LNCAP (cell line): ENCODE measurements around the gene TRPT1.

Experiments used
- CTCF ChIP-seq: fragments of 450-650 bp; IDR thresholded peaks from 2 replicates; pipeline ENCODE4 v1.5.1; 2017; ENCODE audit warnings: mild to moderate bottlenecking

TRPT1 gene

GRCh38 chr11:64253481-64253880 lies 27.5 kb upstream of the TRPT1 start:
- TF ChIP-seq CTCF = no peak

- no peak for TF ChIP-seq CTCF
Observed at GRCh38 chr11:64253043-64253442, 27.1 kb upstream of the TRPT1 start.

- TF ChIP-seq CTCF = peak; percentile 23
Observed at GRCh38 chr11:64252003-64252872, 26.3 kb upstream of the TRPT1 start.

- no peak for TF ChIP-seq CTCF
Observed at GRCh38 chr11:64251753-64252002, 25.7 kb upstream of the TRPT1 start.

GRCh38 chr11:64251016-64251752 lies 25.2 kb upstream of the TRPT1 start, which contains the start of gene PLCB3:
PLCB3 (plus strand) TSS chr11:64251530; CDS start chr11:64251650, 120 bp downstream.
- TF ChIP-seq CTCF = peak; percentile 83

GRCh38 chr11:64250415-64251015 lies 24.5 kb upstream of the TRPT1 start:
- no peak for TF ChIP-seq CTCF

GRCh38 chr11:64249563-64250414 lies 23.8 kb upstream of the TRPT1 start:
- TF ChIP-seq CTCF = no peak
